Pancreas (tissue), 10 donors: ENCODE data around the gene DQX1. TPM values are rescaled to one million over a fixed set of nuclear protein-coding genes. Genes with fewer than 3 reads are reported as not detected.

Experiments
- ATAC-seq, 4 donors: fragments of 200-7000 bp; cut with Tn5 transposase; one replicate each; pipeline versions ENCODE4 v1.8.0 to v1.9.1; 2020; ENCODE audit warnings: mild to moderate bottlenecking in 4 of 4, moderate library complexity in 4 of 4
- DNase-seq, 6 donors: peaks; one replicate each; pipeline ENCODE4 v3.0.0-alpha.2; 2020
- FAIRE-seq: peaks from 2 replicates; lab custom pipeline; 2012; peaks lifted over from hg19 to GRCh38; lab: Jason Lieb, UNC
- H3K27ac ChIP-seq, 4 donors: fragments of 200-600 bp; sonication (generic); 1 replicate in 3 of 4; 2 replicates in 1 of 4; pipeline versions ENCODE4 v1.5.0 to v1.8.0; 2020
- H3K27me3 ChIP-seq, 4 donors: fragments of 200-600 bp; one replicate each; pipeline ENCODE4 v1.8.0; 2021
- H3K36me3 ChIP-seq, 3 donors: fragments of 200-600 bp; sonication (generic) in 1 of 3; one replicate each; pipeline versions ENCODE4 v1.5.0 to v1.8.0; 2020 to 2021
- H3K4me1 ChIP-seq, 3 donors: fragments of 200-600 bp; one replicate each; pipeline ENCODE4 v1.8.0; 2021
- H3K4me3 ChIP-seq, 4 donors: fragments of 200-600 bp; sonication (generic) in 2 of 4; one replicate each; pipeline versions ENCODE4 v1.5.0 to v1.8.0; 2020 to 2021
- H3K9me3 ChIP-seq, 4 donors: fragments of 200-600 bp; one replicate each; pipeline ENCODE4 v1.8.0; 2021
- WGBS, 2 donors: extraction: QIAGEN DNeasy Blood & Tissue Kit; methylation state at CpG; one replicate each; pipeline ENCODE4 v1.1.7; 2013; 5-methylcytosine and 5-hydroxymethylcytosine counted together
- intact Hi-C, 3 donors: fragments of 100-400 bp; cut with DNase I; formaldehyde crosslinking; loops; one replicate each; pipeline versions ENCODE4 v1.11.1 to v1.14.2; 2022
- polyA plus RNA-seq, 2 donors: library from polyadenylated mRNA; stranded (reverse); fragments of 200-250 nt; gene quantifications; one replicate each; pipeline ENCODE4 v1.2.3, GENCODE V29; 2013
- total RNA-seq, 6 donors: library from RNA; stranded (reverse); fragmentation: NEBNext Ultra II Directional in 4 of 6; extraction: Animal tissue kit (Norgen Biotek cat#: 25700) in 4 of 6; gene quantifications; one replicate each; pipeline versions ENCODE4 v1.2.1 to v1.2.4, GENCODE V29; 2021 to 2023
- TF ChIP-seq, protein P1 (sequence below), 4 donors: fragments of 200-600 bp; sonication (generic) in 3 of 4; IDR thresholded peaks; one replicate each; pipeline versions ENCODE4 v1.5.0 to v1.8.0; 2021; ENCODE audit warnings: antibody characterized with exemption in 4 of 4
- donor health status: healthy with polysubstance abuse.
- donor health status: DM: no; HTN: no; CAD: no; lungs with moderate emphysema.
- donor health status: DM: no; HTN: no; CAD: no.
- donor health status: control.
- donor health status: control.
- donor health status: Bipolar disorder and iron deficiency.
- donor health status: DM: yes; HTN: yes; CAD: no.
- donor health status: DM: no; HTN: no; CAD: no.
- donor health status: DM: no; HTN: no; CAD: no.
- donor health status: DM: yes; HTN: yes; CAD: no.

DQX1 gene
- total and polyA plus RNA-seq, 8 donors = 0.07 to 0.16 (median 0.15) TPM; not detected in 5

- DNase-seq = no peak
- TF ChIP-seq, protein P1, sequence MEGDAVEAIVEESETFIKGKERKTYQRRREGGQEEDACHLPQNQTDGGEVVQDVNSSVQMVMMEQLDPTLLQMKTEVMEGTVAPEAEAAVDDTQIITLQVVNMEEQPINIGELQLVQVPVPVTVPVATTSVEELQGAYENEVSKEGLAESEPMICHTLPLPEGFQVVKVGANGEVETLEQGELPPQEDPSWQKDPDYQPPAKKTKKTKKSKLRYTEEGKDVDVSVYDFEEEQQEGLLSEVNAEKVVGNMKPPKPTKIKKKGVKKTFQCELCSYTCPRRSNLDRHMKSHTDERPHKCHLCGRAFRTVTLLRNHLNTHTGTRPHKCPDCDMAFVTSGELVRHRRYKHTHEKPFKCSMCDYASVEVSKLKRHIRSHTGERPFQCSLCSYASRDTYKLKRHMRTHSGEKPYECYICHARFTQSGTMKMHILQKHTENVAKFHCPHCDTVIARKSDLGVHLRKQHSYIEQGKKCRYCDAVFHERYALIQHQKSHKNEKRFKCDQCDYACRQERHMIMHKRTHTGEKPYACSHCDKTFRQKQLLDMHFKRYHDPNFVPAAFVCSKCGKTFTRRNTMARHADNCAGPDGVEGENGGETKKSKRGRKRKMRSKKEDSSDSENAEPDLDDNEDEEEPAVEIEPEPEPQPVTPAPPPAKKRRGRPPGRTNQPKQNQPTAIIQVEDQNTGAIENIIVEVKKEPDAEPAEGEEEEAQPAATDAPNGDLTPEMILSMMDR (IDR thresholded peaks at IDR 0.05) = no peak
- no peak for ATAC-seq
- no peaks in the 10 kb centered on the region for H3K4me1 ChIP-seq
- no peaks in the 10 kb centered on the region for H3K27me3 ChIP-seq
- H3K27ac ChIP-seq = no peak overlapping the region
- H3K36me3 ChIP-seq = no peaks in the 10 kb centered on the region
- H3K9me3 ChIP-seq = no peaks in the 10 kb centered on the region
- FAIRE-seq = no peak
- intact Hi-C loops = no loop called here
- H3K4me3 ChIP-seq = no peak overlapping the region
- 52 to 59% methylated on average over 7 of the region's 7 CpGs for WGBS, 2 donors
Measured at GRCh38 chr2:74538881-74539339, 12.9 kb upstream of the DQX1 start.

DNA sequence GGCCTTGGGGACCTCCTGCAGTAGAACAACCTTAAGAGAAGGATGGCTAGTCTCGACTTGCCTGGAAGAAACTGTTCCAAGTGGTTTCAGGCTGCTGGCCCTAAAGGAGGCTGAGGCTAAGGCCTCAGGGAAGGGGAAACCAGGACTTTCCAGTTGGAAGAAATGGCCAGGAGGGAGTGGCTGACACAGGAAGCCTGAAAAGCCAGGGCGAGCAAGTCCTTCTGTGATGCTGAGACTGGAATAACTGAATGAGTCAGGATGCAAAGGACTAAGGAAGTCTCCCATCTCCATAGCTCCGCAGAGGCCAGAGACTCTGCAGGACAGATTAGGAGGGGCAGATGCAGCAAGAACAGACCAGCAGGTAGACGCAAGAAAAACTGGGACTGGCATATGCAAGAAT lies 11.1 kb upstream of the DQX1 start:
- Histone ChIP-seq H3K27ac (no peak overlapping the region), H3K4me1 (no peaks in the 10 kb centered on the region), H3K4me3 (no peak overlapping the region), H3K9me3 (no peaks in the 10 kb centered on the region), H3K27me3 (no peaks in the 10 kb centered on the region), H3K36me3 (no peaks in the 10 kb centered on the region)
- TF ChIP-seq, protein P1 (IDR thresholded peaks at IDR 0.05) = no peak
- intact Hi-C loops = no loop called here
- FAIRE-seq = no peak
- no peak for ATAC-seq
- DNase-seq = no peak
- 45 to 55% methylated on average over 4 of the region's 4 CpGs for WGBS, 2 donors

DNA sequence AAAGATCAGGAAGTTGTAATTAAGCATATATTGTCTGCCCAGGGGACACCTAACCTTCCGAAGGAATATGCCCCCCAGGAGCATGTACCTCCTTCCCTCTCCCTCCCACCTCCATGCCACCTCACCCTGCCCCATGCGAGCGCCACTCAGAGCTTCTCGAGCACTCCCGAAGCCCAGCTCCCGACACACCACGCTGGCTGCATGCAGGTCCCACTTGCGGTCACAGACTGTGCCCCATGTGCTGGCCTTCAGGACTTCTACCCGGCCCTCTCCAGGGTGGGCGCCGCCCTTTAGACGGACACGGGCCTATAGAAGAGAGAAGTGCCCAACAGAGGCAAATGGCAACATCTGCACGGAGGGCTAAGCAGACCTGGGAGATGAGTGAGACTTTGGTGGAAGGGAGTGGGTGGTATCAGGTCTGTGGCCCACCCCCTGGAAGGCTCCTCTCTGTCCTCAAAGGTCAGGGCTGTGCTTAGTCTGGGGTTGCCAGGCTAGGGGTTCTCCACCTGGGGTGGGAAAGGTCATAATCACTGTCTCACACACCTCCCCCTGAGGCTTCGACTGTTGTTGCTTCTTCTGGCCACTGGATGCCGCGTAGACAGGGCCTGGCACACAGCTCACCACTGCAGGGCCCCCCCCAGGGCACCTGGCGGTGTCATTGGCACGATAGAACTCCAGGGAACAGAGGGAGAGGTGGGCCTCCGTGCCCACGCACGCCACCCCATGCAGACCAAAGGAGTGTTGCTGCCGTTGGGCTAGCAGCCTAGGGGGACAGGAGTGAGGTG lies 10.3 kb upstream of the DQX1 start:
- DNase-seq = peak in 2 of 6 donors; percentile 23 to 43
- no peaks in the 10 kb centered on the region for H3K9me3 ChIP-seq
- H3K36me3 ChIP-seq = no peaks in the 10 kb centered on the region
- H3K4me3 ChIP-seq = no peak overlapping the region
- FAIRE-seq = no peak
- TF ChIP-seq, protein P1 (IDR thresholded peaks at IDR 0.05) = no peak
- H3K27ac ChIP-seq = no peak overlapping the region
- peaks cover 0 to under 1% (median 0%) of the 10 kb centered on the region in 3 donors for H3K4me1 ChIP-seq
- intact Hi-C loops = no loop called here
- no peak for ATAC-seq
- no peaks in the 10 kb centered on the region for H3K27me3 ChIP-seq
- WGBS, 2 donors = 60 to 78% methylated on average over 23 of the region's 23 CpGs

GRCh38 chr2:74535440-74535965 lies 9.5 kb upstream of the DQX1 start:
- TF ChIP-seq, protein P1 (IDR thresholded peaks at IDR 0.05) = no peak
- H3K27me3 ChIP-seq = no peaks in the 10 kb centered on the region
- no peaks in the 10 kb centered on the region for H3K36me3 ChIP-seq
- intact Hi-C loops = no loop called here
- WGBS, 2 donors = 77 to 82% methylated on average over 10 of the region's 10 CpGs
- H3K4me1 ChIP-seq = peaks cover 0 to 8% (median 7%) of the 10 kb centered on the region in 3 donors
- H3K4me3 ChIP-seq = no peak overlapping the region
- H3K9me3 ChIP-seq = no peaks in the 10 kb centered on the region
- ATAC-seq = no peak
- no peak overlapping the region for H3K27ac ChIP-seq
- FAIRE-seq = no peak
- peak in 2 of 6 donors; percentile 10 to 46 for DNase-seq

DNA sequence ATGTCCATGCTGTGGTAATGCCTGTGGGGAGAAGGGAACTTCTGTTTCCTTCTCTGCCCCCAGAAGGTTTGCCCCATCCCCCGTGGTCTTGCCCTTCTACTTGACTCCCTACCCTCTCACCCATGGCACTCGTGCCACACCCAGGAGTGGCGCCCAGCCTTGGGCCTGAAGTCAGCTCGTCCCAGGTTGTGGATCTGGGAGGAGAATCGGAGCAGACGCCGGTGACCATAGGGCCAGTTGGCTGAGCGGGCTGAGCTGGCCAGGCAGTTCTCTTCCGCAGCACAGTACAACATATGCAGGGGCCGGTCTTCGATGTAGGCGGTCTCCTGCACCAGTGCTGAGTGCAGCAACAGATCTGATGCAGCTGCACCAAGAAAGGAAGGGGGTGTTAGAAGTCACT lies 8.4 kb upstream of the DQX1 start:
- Histone ChIP-seq H3K9me3 (no peaks in the 10 kb centered on the region), H3K27ac (no peak overlapping the region), H3K4me3 (no peak overlapping the region), H3K27me3 (no peaks in the 10 kb centered on the region), H3K4me1 (peaks cover 0 to 8% (median 7%) of the 10 kb centered on the region in 3 donors), H3K36me3 (no peaks in the 10 kb centered on the region)
- FAIRE-seq (no peak), DNase-seq (peak in 2 of 6 donors; percentile 11 to 39), ATAC-seq (no peak)
- TF ChIP-seq, protein P1 (IDR thresholded peaks at IDR 0.05) = no peak
- intact Hi-C loops = no loop called here
- 70 to 86% methylated on average over 12 of the region's 12 CpGs for WGBS, 2 donors
